Measurements from ENCODE around the gene AARS2. TPM values are rescaled to one million over a fixed set of nuclear protein-coding genes. Genes with fewer than 3 reads are reported as not detected.

AARS2 gene
- total and polyA plus RNA-seq, 9 of the 15 experiments (the other 6 are each of a cell fraction or from before 2014, with no cell fraction given), result 0.97 to 34.0 (median 18.3) TPM

- ChIA-PET POLR2A (interaction anchor here (0.7 to 1.3 kb wide), 2 partner anchors 77 to 171 kb away, joined by 3 read pairs; no protein-coding TSS in a partner anchor), CTCF (ENCODE audit: low intra/inter-chr PET ratio) (no interaction called here)
- DNase-seq (ENCODE audit: extremely low read depth in 1 of 4, low spot score in 3 of 4), result no peak
- Histone ChIP-seq H3K4me3 (no peak overlapping the region), H3K36me3 (ENCODE audit: control insufficient read depth, insufficient read depth, low read length) (no peaks in the 10 kb centered on the region), H3K9me3 (replicated peaks; ENCODE audit: control insufficient read depth, insufficient read depth, low read depth, low read length) (no peaks in the 10 kb centered on the region), H3K9ac (ENCODE audit: insufficient read depth in 1 of 2, low read depth in 2 of 2, low read length in 2 of 2) (no peak overlapping the region), H4K20me1 (replicated peaks; ENCODE audit: control insufficient read depth, insufficient read depth, low read length) (no peaks in the 10 kb centered on the region), H3K9me1 (ENCODE audit: control insufficient read depth, insufficient read depth, low read length) (no peaks in the 10 kb centered on the region), H3K79me2 (ENCODE audit: control insufficient read depth, insufficient read depth, low read length) (no peaks in the 10 kb centered on the region), H2AFZ (ENCODE audit: low read depth, low read length) (no peak overlapping the region), H3K4me1 (replicated peaks in 1 of 2; ENCODE audit: control insufficient read depth in 2 of 2, insufficient read depth in 2 of 2, low read length in 2 of 2) (peaks cover 0 to 2% of the 10 kb centered on the region in 2 experiments; a peak in 1 of 5 replicates), H3K27me3 (ENCODE audit: control insufficient read depth in 2 of 2, insufficient read depth in 2 of 2, low read length in 2 of 2) (peaks cover 41 to 44% of the 10 kb centered on the region in 2 experiments), H3K27ac (ENCODE audit: extremely low read depth, low read depth, low read length) (no peak overlapping the region), H3K4me2 (ENCODE audit: insufficient read depth, low read length) (no peak overlapping the region)
- BruUV-seq (replicated peaks), result no TSS peak
- 14% methylated on average over 5 of the region's 5 CpGs for WGBS (ENCODE audit: insufficient coverage, low coverage, missing lambda C conversion rate)
- intact Hi-C loops (cut with micrococcal nuclease), result loop anchor here (10.0 kb wide), 1 partner anchor 239 kb away; no protein-coding TSS in a partner anchor
- ATAC-seq, result no peak
- in situ Hi-C loops (cut with MboI), result no loop called here
- FAIRE-seq, result no peak
- TF ChIP-seq CEBPB (tag; IDR thresholded peaks at IDR 0.05) (0 out of 2 replicates have a peak, but pooled peaks have one; percentile 22), ZNF583 (CRISPR knock-in tag; IDR thresholded peaks at IDR 0.05) (no peak), CHD4 (IDR thresholded peaks at IDR 0.05; ENCODE audit: insufficient read depth, insufficient replicate concordance, low read depth, low read length, poor library complexity, severe bottlenecking) (no peak)
Measured at GRCh38 chr6:44333942-44334341, 20.8 kb upstream of the AARS2 start.

GRCh38 chr6:44333273-44333919 is 20.2 kb upstream of the AARS2 start:
- BruUV-seq (replicated peaks), result no TSS peak
- no peak for TF ChIP-seq MECOM (CRISPR knock-in tag; IDR thresholded peaks at IDR 0.05)
- TF ChIP-seq MAFG (tag; conservative IDR thresholded peaks at IDR 0.05), result no peak
- 0 out of 2 replicates have a peak, but pooled peaks have one; percentile 51 for TF ChIP-seq CBFB (CRISPR knock-in tag; IDR thresholded peaks at IDR 0.05)
- TF ChIP-seq, protein P1, sequence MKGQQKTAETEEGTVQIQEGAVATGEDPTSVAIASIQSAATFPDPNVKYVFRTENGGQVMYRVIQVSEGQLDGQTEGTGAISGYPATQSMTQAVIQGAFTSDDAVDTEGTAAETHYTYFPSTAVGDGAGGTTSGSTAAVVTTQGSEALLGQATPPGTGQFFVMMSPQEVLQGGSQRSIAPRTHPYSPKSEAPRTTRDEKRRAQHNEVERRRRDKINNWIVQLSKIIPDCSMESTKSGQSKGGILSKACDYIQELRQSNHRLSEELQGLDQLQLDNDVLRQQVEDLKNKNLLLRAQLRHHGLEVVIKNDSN (CRISPR knock-in tag; IDR thresholded peaks at IDR 0.05), result peak; percentile 88
- TF ChIP-seq L3MBTL2 (IDR thresholded peaks at IDR 0.05), result peak; percentile 47
- no peak for TF ChIP-seq PKNOX1 (IDR thresholded peaks at IDR 0.05)
- TF ChIP-seq SPI1 (IDR thresholded peaks at IDR 0.05; ENCODE audit: borderline replicate concordance, low read depth, low read length), result 0 out of 2 replicates have a peak, but pooled peaks have one; percentile 15
- no peak for TF ChIP-seq HNRNPH1 (optimal IDR thresholded peaks at IDR 0.05; ENCODE audit: low read depth, low read length)
- TF ChIP-seq POLR2H (tag; IDR thresholded peaks at IDR 0.05; ENCODE audit: low read depth), result no peak

More at GRCh38 chr6:44333273-44333919, 20.2 kb upstream of the AARS2 start:
- in situ Hi-C loops (cut with MboI) (no loop called here), intact Hi-C loops (cut with micrococcal nuclease) (loop anchor here (10.0 kb wide), 1 partner anchor 239 kb away; no protein-coding TSS in a partner anchor)
- no peaks in the 10 kb centered on the region for H4K20me1 ChIP-seq (replicated peaks; ENCODE audit: control insufficient read depth, insufficient read depth, low read length)
- no peak overlapping the region for H3K4me3 ChIP-seq
- ATAC-seq (no peak), DNase-seq (ENCODE audit: extremely low read depth in 1 of 4, low spot score in 3 of 4) (no peak), FAIRE-seq (no peak)
- ChIA-PET CTCF (ENCODE audit: low intra/inter-chr PET ratio) (no interaction called here), POLR2A (interaction anchor here (0.7 to 1.8 kb wide), 4 partner anchors 10 to 77 kb away, joined by 3 to 7 read pairs (median 3); no protein-coding TSS in a partner anchor)
- H3K9me1 ChIP-seq (ENCODE audit: control insufficient read depth, insufficient read depth, low read length), result no peaks in the 10 kb centered on the region
- no peak overlapping the region for H3K9ac ChIP-seq (ENCODE audit: insufficient read depth in 1 of 2, low read depth in 2 of 2, low read length in 2 of 2)
- no peaks in the 10 kb centered on the region for H3K36me3 ChIP-seq (ENCODE audit: control insufficient read depth, insufficient read depth, low read length)
- no peaks in the 10 kb centered on the region for H3K9me3 ChIP-seq (replicated peaks; ENCODE audit: control insufficient read depth, insufficient read depth, low read depth, low read length)
- H3K4me2 ChIP-seq (ENCODE audit: insufficient read depth, low read length), result no peak overlapping the region
- no peak overlapping the region for H3K27ac ChIP-seq (ENCODE audit: extremely low read depth, low read depth, low read length)
- H3K27me3 ChIP-seq (ENCODE audit: control insufficient read depth in 2 of 2, insufficient read depth in 2 of 2, low read length in 2 of 2), result peaks cover 43 to 44% of the 10 kb centered on the region in 2 experiments
- no peaks in the 10 kb centered on the region for H3K4me1 ChIP-seq (replicated peaks in 1 of 2; ENCODE audit: control insufficient read depth in 2 of 2, insufficient read depth in 2 of 2, low read length in 2 of 2)
- no peak overlapping the region for H2AFZ ChIP-seq (ENCODE audit: low read depth, low read length)
- WGBS (ENCODE audit: insufficient coverage, low coverage, missing lambda C conversion rate), result 3% methylated on average over 11 of the region's 11 CpGs
- no peaks in the 10 kb centered on the region for H3K79me2 ChIP-seq (ENCODE audit: control insufficient read depth, insufficient read depth, low read length)
